ENCODE results near the gene NXPH4.

Gene NXPH4

DNA sequence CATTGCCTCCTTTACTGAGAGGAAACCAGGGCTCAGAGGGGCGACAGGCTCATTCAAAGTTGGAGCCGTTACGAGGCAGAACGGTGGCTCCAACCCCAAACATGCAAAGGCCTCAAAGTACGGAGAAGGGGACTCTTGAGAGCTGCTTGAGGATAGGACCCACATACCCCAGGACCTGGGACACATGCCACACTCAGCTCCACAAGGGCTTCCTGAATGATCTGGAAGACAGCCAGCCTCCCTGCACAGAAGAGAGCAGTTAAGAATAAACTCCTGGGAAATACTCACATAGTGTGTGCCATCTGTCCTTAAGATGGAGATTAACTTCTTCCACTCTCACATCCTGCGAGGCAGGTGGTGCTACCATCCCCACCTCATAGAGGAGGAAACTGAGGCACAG, 26.6 kb upstream of the NXPH4 start:
- no peak overlapping the region for H3K4me3 ChIP-seq (ENCODE audit: low read depth, low read length)
- peak; percentile 50 for DNase-seq (ENCODE audit: low read depth)
- TF ChIP-seq, protein P1, sequence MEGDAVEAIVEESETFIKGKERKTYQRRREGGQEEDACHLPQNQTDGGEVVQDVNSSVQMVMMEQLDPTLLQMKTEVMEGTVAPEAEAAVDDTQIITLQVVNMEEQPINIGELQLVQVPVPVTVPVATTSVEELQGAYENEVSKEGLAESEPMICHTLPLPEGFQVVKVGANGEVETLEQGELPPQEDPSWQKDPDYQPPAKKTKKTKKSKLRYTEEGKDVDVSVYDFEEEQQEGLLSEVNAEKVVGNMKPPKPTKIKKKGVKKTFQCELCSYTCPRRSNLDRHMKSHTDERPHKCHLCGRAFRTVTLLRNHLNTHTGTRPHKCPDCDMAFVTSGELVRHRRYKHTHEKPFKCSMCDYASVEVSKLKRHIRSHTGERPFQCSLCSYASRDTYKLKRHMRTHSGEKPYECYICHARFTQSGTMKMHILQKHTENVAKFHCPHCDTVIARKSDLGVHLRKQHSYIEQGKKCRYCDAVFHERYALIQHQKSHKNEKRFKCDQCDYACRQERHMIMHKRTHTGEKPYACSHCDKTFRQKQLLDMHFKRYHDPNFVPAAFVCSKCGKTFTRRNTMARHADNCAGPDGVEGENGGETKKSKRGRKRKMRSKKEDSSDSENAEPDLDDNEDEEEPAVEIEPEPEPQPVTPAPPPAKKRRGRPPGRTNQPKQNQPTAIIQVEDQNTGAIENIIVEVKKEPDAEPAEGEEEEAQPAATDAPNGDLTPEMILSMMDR (conservative IDR thresholded peaks at IDR 0.05; ENCODE audit: low read depth, low read length), result no peak

DNA sequence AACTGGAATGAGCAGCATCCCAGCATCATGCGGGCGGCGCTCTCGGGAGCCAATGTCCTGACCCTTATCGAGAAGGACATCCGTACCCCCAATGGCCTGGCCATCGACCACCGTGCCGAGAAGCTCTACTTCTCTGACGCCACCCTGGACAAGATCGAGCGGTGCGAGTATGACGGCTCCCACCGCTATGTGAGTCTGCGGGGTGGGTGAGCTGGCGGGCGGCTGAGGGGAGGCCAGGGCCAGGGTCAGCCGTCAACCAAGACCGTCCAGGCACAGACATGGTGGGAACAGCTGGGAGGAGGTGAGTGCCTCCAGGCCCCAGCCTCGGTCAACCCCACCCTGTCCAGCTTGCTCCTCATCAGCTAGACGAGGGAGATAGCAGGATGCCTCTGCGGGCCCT, 25.8 kb upstream of the NXPH4 start:
- no peak for DNase-seq (ENCODE audit: low read depth)
- no peak overlapping the region for H3K4me3 ChIP-seq (ENCODE audit: low read depth, low read length)
- TF ChIP-seq, protein P1 (conservative IDR thresholded peaks at IDR 0.05; ENCODE audit: low read depth, low read length), result no peak

DNA sequence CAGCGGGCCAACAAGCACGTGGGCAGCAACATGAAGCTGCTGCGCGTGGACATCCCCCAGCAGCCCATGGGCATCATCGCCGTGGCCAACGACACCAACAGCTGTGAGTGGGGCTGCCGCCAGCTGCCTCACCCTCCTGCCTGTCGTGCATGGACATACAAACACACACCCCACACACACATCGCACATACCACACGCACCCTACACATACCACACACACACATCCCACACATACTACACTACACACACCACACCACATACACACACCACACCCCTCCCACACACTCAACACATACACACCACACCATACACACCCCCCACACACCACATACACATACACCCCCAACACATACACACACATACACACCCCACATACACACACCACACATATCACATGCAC, 25.2 kb upstream of the NXPH4 start:
- TF ChIP-seq, protein P1 (conservative IDR thresholded peaks at IDR 0.05; ENCODE audit: low read depth, low read length), result no peak
- H3K4me3 ChIP-seq (ENCODE audit: low read depth, low read length), result no peak overlapping the region
- DNase-seq (ENCODE audit: low read depth), result no peak

DNA sequence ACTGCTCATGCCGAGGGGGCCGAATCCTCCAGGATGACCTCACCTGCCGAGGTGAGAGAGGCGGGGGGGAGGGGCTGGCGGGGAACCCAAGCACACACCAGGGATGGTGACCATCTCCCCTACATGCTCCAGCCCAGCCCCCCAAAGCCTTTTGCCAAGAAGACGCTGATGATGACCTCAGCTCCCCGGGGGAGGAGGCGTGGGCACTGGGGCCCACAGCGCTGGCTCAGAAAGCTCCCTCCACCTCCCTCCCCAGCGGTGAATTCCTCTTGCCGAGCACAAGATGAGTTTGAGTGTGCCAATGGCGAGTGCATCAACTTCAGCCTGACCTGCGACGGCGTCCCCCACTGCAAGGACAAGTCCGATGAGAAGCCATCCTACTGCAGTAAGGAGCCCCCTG, 23.7 kb upstream of the NXPH4 start:
- TF ChIP-seq, protein P1 (conservative IDR thresholded peaks at IDR 0.05; ENCODE audit: low read depth, low read length), result no peak
- no peak overlapping the region for H3K4me3 ChIP-seq (ENCODE audit: low read depth, low read length)
- no peak for DNase-seq (ENCODE audit: low read depth)

DNA sequence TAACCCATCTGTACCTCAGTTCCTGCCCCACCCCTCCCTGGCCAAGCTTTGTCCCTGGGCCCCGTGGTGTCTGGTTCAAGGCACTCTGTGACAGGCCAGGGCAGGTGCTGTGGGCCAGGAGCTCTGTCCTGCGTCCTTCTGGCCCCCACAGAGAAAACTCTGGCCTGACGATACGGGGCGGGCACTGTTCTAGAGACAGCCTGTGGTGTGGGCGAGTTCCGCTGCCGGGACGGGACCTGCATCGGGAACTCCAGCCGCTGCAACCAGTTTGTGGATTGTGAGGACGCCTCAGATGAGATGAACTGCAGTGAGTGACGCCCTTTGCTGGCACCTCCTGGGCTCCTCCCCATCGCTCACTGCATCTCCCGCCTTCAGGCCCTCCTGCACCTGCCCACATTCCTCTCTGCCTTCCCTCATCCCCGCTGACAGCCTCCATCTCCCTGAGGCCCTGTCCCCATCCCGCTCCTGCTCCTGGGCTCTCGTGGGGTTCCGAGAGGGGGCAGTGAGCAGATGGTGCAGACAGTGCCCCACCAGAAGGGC, 22.8 kb upstream of the NXPH4 start:
- H3K4me3 ChIP-seq (ENCODE audit: low read depth, low read length), result no peak overlapping the region
- no peak for DNase-seq (ENCODE audit: low read depth)
- TF ChIP-seq, protein P1 (conservative IDR thresholded peaks at IDR 0.05; ENCODE audit: low read depth, low read length), result no peak

DNA sequence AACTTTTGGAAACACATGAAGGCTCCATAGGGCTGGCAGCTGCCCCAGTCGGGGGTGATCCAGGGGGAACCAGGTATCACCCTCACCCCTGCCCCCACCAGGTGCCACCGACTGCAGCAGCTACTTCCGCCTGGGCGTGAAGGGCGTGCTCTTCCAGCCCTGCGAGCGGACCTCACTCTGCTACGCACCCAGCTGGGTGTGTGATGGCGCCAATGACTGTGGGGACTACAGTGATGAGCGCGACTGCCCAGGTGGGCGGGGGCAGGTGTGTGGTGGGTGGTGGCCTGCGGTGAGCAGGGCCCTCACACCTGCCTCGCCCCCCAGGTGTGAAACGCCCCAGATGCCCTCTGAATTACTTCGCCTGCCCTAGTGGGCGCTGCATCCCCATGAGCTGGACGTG, 22.3 kb upstream of the NXPH4 start:
- TF ChIP-seq, protein P1 (conservative IDR thresholded peaks at IDR 0.05; ENCODE audit: low read depth, low read length), result no peak
- no peak for DNase-seq (ENCODE audit: low read depth)
- H3K4me3 ChIP-seq (ENCODE audit: low read depth, low read length), result no peak overlapping the region

DNA sequence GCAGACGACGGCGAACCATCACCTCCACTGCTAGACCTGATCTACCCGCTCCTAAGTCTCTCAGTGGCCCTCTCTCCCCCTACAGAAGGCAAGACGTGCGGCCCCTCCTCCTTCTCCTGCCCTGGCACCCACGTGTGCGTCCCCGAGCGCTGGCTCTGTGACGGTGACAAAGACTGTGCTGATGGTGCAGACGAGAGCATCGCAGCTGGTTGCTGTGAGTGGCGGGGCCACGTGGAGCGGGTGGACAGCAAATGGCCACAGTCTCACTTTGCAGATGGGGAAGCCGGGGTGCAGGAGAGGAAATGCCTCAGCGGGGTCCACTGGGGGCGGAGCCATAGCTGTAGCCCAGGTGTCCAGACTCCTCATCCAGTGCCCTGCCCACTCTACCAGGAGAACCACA, 21.4 kb upstream of the NXPH4 start:
- H3K4me3 ChIP-seq (ENCODE audit: low read depth, low read length), result no peak overlapping the region
- TF ChIP-seq, protein P1 (conservative IDR thresholded peaks at IDR 0.05; ENCODE audit: low read depth, low read length), result no peak
- no peak for DNase-seq (ENCODE audit: low read depth)

Measured in choroid plexus epithelial cell (primary cell).